Stimulated activated CD8-positive, alpha-beta memory T cell treated with anti-CD3 and anti-CD28 coated beads, Interleukin-15, amount 100 ng/mL, for 1 hour (primary cell): ENCODE data around the gene DHX8.

ENCODE experiments used
- DNase-seq: peaks from one replicate; pipeline ENCODE4 v3.0.0-alpha.2; 2020; ENCODE audit warnings: low read depth

DHX8 gene

DNA sequence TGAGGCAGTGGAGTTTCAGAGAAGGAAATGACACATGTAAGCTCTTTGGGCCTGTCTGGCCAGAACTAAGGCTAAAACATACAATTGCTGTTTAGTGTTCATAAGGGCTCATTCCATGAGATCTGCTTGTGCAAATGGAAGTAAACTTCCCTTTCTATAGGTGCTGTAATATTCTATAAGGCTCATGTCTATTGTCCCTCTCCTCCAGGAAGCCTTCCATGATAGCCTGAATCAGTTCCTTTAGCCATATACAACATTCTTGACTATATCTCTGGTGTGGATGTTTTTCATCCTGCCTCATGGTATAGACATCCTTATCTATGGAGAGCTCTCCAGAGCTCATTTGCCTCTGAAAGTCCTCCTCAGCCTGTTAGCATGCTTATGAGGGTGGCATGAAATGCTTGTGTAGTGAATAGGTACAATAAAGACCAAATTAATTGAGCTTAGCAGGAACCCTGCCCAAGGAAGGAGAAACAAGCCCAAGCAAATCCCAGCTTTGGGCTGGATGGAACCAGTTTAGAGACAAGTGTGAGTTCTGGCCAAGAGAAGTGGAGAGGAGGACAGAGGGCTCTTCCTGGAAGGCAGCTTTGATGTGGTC is 64.0 kb downstream of the DHX8 start:
- no peak for DNase-seq

DNA sequence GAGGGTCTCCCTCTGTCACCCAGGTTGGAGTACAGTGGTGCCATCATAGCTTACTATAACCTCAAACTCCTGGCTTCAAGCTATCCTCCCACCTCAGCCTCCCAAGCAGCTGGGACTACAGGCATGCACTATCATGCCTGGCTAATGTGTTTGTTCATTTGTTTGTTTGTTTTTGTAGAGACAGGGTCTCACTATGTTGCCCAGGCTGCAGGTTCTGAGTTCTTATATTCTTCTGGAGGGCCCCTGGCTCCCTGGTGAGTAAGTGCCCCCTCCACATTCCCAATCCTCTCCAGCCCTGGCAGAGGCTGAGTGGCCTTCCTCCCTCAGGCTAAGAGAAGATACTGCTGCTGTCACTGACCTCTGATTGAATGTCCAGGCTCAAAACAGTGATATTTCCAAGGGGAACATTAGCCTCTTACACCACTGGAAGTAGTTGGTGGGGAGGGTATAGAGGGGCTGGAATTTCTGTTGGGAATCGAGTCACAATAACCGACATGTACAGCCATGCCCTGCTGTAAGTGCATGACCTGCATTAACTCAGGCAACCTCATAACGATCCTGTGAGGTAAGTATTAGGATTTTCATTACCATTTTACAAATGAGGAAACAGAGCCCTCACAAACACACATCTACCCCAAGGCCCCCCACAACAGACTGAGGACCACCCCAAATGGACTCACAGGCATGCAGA is 65.1 kb downstream of the DHX8 start:
- no peak for DNase-seq

DNA sequence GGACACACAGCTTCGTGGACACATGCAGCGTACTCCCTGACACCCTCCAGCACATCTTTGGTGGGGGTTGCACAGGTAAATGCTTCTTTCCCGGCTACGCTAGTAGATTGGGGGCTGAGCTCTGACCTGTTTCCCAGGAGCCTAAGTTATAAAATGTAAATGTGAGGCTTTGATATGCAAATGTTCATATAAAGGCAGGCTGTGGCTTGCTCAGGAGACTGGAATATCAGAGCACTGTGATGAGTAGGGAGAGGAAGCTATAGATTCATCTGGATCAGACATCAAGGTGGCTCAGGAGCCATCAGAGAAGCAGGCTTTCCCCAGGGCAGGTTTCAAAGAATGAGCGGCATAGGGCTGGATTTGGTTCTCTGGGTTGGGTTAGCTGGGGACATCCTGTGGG is 65.7 kb downstream of the DHX8 start:
- no peak for DNase-seq

DNA sequence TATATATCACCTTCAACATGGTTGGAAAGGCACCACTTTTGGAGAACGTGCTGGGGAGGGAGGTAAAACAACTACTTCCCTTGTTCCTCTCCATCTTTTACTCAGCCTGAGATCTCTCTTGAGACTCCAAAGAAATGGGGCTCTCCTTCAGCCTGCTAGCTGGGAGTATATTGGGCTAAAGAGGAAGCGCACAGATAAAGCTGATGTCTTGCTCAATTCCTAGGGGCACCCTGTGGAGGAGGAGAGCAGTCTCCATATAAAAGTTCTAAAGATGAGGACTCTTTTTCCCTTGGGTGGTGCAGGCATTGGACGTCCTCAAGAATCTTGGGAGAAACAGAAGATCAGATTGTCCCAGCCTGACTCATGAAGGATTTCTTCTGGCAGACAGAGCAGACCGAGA is 67.0 kb downstream of the DHX8 start:
- no peak for DNase-seq

DNA sequence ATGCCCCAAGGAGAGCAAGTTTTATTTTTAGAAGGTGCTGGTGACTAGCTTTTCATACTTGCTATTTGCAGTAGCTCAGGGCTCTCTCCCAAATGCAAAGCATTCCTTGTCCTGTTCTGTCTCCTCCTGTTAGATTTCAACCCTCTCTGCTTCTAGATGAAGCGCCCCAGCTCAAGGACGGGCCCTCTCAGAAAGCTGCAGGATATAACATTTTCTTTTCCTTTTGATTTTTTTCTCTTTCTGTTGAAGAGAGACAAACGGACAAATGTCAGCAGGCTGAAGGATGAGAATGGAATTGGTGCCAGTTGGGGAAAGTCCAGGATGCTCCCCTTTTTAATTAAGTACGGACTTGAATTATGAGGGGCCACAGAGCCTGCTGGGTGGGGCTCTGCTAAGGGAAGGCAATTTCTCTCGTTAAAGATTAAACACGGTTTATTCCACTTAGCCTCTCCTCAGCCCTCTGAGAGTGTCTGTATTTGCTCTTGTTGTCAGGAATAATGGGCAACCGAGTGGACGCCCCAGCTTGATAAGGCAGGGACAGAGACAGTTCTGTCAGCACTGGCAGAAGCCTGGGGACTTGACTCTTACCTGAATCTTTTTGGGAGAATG is 68.6 kb downstream of the DHX8 start:
- no peak for DNase-seq

DNA sequence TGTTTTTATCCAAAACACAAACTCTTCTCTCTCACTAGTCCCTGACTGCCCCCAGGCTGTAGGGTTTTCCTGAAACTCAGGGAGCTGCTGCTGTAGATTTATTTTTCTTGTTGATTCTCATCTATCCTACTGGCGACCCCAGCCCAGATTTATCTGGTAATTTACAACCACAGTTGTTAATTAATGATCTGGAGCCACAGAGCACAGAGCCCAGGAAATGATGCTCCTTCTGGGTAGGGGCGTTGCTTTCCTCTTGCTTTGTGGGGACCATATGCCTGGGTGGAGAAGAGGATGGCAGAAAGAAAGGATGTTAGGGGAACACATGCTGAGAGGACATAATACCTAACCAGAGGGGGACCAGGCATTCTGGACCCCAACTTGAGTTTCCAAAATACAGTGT is 69.8 kb downstream of the DHX8 start:
- no peak for DNase-seq

DNA sequence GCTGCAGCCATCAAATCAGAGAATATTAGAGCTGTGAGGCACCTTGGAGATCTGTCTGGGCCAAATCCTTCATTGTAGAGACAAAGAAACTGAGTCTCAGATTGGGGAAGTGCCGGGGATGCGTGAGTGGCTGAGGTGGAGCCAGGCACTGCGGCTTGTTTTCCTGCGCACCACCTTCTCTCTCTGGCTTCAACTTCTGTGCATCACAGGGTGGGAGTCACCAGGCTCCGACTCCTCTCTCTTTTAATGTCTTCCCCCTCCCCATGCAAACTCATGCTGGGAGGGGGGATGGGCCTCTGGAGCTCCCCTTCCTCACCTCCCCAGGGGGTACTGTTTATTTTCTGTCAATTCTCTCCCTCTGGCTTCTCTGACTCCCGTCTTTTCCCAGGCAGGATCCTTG is 71.1 kb downstream of the DHX8 start:
- no peak for DNase-seq

DNA sequence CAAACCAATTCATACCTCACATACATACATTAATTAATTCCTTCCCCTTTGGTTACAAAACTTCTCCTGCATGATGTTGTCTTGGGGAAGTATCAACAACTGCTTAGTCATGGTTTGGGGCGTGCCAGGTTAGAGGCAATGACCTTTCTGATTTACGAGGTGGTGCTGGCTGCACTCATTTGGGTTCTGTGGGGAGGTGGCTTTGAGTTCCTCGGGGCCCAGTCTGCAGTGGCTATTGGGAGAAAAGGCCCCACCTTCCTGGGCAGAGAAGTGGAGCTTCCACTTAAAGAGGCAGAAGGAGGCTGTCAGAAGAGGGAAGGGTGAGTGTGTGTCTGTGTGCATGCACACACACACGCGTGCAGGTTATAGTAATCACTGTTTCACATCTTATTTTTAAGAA is 72.5 kb downstream of the DHX8 start:
- no peak for DNase-seq

DNA sequence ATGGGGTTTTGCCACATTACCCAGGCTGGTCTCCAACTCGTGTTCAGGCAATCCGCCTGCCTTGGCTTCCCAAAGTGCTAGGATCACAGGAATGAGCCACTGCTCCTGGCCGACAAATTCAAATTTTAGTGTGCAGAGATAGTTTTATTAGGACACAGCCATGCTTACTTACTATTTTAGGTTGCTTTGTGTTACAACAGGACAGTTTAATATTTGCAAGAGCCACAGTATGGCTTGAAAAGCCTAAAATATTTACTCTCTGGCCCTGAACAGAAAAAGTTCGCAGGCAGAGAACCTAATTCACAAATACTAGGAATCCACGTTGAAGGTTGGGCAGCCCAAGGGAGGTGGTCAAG is 75.0 kb downstream of the DHX8 start:
- DNase-seq = no peak

DNA sequence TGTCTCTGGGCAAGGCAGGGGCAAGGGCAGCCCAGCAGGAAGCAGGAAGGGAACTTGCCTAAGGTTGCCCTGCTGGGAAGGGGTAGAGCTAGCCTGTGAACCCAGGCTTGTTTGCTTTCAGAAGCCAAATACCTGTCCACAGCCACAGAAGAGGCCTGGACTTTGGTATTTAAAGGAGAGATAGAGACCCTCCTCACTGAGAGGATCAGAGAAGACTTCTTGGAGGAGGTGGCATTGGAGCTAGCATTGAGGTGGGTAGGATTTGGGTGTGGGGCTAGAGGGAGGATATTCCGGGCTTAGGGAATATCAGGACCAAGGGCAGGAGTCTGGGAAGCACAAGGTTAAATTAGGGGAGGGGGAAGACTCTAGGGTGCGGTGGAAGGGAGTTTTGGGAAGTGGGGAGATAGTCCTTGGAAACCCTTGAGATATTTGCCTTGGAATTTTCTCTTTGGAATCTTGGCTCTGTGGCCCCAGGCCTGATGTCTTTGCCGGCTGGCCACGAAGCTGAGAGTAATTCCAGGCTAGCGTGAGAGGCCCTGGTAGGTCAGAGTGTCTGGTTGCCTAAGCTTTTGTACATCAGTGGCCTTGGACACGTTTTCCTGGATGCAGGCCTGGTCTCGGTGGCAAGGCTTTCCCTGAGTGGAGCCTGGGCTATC is 75.5 kb downstream of the DHX8 start:
- no peak for DNase-seq

DNA sequence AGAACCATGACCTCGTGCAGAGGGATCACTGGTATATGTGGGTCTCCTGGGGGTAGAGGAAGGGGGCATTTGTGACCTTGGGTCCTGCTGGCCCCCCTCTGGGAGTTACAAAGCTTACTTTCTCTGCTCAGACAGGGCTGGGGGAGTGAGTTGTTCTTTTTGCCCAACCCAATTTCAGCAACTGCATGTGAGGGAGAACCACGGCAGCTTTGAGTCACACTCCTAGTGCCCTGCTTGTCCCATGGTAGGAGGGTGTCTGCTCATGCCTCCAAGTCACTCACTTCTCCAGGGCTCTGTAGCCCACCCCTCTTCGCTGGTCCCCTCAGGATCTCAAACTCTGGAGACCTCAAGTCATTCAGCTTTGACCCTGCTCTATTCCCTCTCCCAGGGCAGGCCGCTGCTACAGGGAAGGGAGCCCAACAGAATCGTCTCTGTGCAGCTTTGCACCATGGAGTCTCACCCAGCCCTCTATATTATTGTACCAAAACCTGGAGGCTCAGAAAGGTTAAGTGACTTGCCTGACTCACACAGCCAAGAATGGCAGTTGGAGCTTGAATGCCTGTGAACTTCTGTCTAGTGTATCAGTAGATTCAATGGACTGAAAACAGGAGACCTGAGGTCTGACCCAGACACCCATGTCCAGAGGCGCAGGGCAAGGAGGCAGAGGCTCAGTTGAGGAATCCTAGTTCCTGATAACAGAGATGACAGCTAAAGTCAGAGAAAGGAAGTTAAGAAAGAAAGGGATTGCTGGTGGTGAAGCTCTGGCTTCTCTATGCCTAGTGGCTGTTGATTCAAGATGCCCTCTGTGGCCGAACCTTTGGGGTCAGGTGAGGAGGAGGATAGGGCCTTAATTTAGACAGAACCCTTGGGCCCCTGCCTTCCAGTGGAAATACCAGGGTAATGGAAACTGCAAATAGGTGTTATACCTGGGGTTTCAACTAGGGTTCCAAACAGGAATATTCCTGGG is 77.0 kb downstream of the DHX8 start:
- no peak for DNase-seq

DNA sequence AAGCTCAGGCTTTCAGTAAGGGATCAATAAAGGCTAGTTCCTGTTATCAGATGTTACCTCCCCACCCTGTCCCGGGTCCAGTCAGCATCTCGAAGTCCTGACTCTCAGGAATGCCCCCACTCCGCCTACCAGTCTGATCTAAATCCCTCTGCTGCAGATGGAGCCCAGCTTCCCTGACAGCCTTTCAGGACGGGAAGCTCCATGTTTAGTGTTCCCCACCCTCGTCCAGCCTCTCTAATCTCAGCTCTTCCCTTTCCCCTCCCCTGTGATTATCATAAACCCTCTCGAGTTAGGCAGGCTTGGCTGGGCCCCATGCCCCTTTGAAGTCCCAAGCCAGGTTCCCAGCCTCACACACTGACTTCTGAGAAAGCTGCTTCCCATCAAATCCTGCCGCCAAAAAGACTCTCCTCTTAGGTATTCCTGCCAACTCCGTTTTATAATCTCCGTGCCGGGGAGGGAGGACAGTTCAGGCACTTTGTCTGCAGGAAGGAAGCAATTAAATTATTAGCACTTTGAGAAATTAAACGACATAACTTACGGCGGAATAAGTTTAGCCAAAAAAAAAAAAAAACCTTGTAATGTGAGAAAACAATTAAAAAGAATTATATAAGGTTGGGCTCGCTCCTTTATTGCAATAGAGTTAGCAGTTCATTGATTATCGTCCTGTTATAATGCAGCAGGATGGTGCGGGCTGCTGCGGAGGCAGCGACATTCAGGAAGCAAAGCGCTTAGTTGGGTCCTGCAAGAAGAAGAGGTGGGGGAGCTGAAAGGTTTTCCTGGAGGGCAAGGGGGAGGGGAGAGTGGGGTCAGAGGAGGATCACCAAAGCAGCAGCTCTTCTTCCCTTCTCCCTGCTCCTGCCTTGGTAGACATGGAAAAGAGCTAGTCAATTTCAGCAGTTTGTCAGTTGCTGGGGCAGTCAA is 79.2 kb downstream of the DHX8 start:
- DNase-seq = no peak

DNA sequence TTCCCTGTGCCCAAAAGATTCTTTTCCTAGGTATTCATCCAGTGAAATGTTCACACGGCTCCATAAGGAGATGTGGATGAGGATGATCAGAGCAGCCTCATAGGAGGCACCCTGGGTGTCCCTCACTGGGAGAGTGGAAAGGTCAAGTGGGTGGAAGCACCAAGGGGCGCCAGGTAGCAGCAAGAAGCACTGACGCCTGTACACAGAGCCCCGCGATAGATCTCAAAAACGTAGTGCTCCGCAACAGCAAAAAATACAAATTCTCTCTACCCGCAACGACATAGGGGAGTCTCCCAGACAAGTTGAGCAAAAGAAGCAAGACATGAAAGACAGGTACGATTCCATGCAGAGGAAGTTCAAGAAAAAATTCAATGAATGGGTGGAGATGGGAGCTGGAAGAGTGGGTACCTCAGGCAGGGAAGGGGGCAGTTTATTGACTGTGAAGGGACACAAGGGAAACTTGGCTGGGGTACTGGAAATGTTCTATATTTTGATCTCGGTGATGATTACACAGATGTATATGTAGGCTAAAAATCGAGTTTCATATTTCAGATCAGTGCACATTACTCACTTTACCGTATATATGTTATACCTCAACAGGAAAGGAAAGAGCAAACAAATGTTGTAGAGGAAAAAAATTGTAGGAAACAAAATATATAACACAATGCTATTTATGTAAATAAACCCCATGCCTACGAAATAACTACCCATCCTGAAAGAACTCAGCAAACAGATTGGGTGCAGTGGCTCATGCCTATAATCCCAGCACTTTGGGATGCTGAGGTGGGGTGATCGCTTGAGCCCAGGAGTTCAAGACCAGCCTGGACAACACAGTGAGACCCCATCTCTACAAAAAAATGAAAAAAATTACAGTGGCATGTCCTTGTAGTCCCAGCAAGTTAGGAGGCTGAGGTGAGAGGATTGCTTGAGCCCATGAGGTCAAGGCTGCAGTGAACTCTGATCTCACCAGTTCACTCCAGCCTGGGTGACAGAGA is 80.1 kb downstream of the DHX8 start:
- no peak for DNase-seq

DNA sequence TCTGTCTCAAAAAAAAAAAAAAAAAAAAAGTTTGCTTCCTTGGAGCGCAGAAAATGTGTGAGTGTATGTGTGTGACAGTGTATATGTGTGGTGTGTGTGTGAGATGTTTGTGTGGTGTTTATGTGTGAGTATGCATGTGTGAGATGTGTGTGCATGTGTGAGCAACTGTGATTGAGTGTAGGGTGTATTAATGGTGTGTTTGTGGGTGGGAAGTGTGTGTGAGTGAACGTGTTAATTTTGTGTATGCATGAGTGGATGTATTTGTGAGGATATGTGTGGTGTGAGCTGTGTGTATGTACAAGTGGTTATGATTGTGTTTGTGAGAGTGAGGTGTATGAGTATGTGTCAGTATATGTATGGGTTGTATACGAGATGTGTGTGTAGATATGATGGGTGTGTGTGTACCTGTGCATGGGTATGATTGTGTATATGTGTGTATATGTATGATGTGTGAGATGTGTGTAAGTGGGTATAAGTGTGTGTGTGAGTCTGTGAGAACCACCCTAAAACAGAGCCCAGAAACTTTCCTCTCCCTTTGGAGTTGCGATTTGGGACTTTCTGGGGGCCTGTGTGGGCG is 84.8 kb downstream of the DHX8 start:
- no peak for DNase-seq

DNA sequence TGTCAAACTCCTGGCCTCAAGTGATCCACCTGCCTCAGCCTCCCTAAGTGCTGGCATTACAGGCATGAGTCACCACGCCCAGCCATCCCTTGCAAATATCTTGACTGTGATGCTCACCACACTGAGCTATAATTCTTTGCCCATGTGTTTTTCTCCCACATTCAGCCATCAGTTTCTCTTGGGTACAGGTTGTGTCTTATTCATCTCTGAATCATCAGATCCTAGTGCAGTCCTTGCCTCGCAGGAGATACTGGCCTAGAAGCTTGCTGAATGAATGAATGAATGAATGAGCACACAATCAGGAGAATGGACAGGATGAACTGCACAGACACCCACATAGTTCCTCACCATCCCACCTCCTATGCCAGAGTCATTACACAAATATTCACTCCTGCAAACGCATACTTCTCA is 86.7 kb downstream of the DHX8 start:
- DNase-seq = no peak

DNA sequence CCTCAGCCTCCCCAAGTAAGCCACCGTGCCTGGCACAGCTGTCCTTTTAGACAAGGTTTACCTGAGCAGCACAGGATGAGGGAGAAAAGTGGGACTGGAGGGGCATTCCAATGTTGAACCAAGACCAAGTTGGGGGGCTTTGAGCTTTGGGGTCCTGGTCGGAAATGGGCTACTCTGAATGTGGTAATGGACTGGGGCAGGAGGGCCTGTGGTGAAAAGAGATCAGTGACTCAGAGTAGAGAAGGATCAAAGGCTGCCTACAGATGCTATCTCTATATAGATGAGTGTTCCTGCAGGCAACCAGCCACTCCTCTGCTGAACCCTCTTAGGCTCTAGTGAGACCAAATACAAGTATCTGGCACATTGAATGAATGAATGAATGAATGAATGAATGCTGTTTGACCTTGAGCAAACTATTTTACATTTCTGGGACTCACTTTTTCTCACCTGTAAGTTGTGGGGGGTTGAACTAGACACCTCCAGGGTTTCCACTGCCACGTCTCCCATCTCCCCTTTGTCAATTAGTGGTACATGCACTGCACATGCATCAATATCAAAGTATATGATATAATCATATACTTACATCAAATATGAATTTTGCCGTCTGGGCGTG is 88.7 kb downstream of the DHX8 start:
- no peak for DNase-seq

DNA sequence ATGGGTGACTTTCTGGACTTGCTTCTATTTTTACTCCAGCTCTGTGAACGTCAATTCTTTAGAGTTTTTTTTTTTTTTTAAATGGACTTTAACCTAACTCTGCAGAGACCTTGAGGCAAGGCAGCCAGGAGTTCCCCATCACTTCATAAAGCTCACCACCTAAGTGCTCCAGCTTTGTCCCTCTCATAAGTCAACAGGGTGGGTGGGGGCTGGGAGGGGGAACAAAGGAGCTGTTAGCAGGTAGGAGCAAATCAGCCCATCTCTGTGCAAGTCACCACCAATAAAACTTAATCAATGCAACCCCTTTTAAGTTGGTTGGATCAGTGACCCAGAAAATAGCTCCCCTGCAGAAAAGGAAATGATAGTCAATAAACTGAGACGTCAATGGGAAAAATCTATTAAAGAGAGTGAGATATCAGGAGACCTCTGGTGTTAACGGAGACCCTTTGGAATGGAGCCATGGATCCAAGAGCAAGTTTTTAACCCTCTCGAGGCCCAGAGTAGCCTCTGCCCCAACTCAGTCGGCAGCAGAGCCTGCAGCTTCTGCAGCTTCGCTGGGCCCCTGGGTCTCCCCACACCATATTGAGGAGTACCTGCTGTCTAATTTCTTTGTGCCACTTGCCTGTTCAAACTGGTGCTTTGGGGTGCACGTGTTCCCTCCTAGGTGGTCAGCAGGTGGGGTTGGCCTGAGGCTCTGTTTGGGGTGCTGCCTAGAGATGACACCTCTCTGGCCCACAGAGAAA is 90.0 kb downstream of the DHX8 start:
- no peak for DNase-seq

DNA sequence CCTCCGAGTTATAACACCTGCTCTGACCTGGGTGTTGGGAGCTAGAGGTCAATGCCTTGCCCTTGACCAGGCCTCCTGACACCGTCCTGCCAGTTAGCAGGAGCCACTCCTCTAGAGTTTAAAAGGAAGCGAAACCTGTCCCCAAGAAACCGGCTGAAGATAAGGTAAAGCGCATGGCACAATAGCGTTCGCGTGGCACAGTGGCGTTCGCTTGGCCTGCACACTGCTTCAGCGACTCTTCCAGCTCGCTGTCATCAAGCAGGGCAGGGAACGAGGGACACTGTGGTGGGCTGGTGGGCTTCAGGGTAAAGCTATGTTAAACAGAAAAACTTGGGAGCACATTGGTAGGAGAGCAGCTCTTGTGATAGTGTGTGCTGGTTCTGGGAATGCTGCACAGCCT is 90.6 kb downstream of the DHX8 start:
- no peak for DNase-seq
